Mucosa of descending colon (tissue), 3 donors: ENCODE results near the gene UBE2J2. TPM values are rescaled to one million over a fixed set of nuclear protein-coding genes. Genes with fewer than 3 reads are reported as not detected.

Source experiments
- ATAC-seq: fragments of 200-7000 bp; cut with Tn5 transposase; one replicate; pipeline ENCODE4 v1.9.1; 2020; ENCODE audit warnings: mild to moderate bottlenecking, moderate library complexity
- DNase-seq, 3 donors: peaks; one replicate each; pipeline ENCODE4 v3.0.0-alpha.2; 2020
- H3K36me3 ChIP-seq: fragments of 200-600 bp; one replicate; pipeline ENCODE4 v1.8.0; 2021; ENCODE audit warnings: low read depth, mild to moderate bottlenecking
- H3K4me1 ChIP-seq: fragments of 200-600 bp; one replicate; pipeline ENCODE4 v1.8.0; 2021; ENCODE audit warnings: low read depth, mild to moderate bottlenecking
- H3K4me3 ChIP-seq: fragments of 200-600 bp; one replicate; pipeline ENCODE4 v1.8.0; 2021; ENCODE audit warnings: mild to moderate bottlenecking
- H3K9me3 ChIP-seq: fragments of 200-600 bp; one replicate; pipeline ENCODE4 v1.8.0; 2021; ENCODE audit warnings: mild to moderate bottlenecking
- CTCF ChIP-seq: fragments of 200-600 bp; IDR thresholded peaks from one replicate; pipeline ENCODE4 v1.8.0; 2022; ENCODE audit warnings: antibody characterized with exemption, mild to moderate bottlenecking
- intact Hi-C, 2 donors: fragments of 100-400 bp; cut with DNase I in 1 of 2; cut with micrococcal nuclease in 1 of 2; formaldehyde crosslinking; loops; one replicate each; pipeline versions ENCODE4 v1.11.0 to v1.11.1; 2022; cut with DNase I, micrococcal nuclease
- total RNA-seq, 3 donors: library from RNA; stranded (reverse); fragmentation: NEBNext Ultra II Directional in 2 of 3; extraction: Animal tissue kit (Norgen Biotek cat#: 25700) in 2 of 3; gene quantifications; one replicate each; pipeline versions ENCODE4 v1.2.1 to v1.2.4, GENCODE V29; 2021 to 2023
- donor health status: DM: no; HTN: no; CAD: no; lungs with moderate emphysema.
- donor health status: DM: no; HTN: no; CAD: no.
- donor health status: DM: no; HTN: yes; CAD: no.

Gene UBE2J2
- total RNA-seq, 3 donors from 2014 or later = 49.8 to 65.8 (median 61.1) TPM

- no peak for ATAC-seq
- H3K36me3 ChIP-seq = peaks cover 10% of the 10 kb centered on the region
- intact Hi-C loops = no loop called here
Observed at GRCh38 chr1:1222575-1223225, 51.0 kb downstream of the UBE2J2 start.

GRCh38 chr1:1221887-1222574, 51.6 kb downstream of the UBE2J2 start:
- H3K4me3 ChIP-seq = no peak overlapping the region
- TF ChIP-seq CTCF = no peak
- intact Hi-C loops = no loop called here
- peaks cover 15% of the 10 kb centered on the region for H3K36me3 ChIP-seq
- DNase-seq (peak in 2 of 3 donors; percentile 65 to 75), ATAC-seq (peak; percentile 77)
- peaks cover 12% of the 10 kb centered on the region for H3K4me1 ChIP-seq
- no peaks in the 10 kb centered on the region for H3K9me3 ChIP-seq

More at GRCh38 chr1:1222575-1223225, 51.0 kb downstream of the UBE2J2 start:
- H3K9me3 ChIP-seq = no peaks in the 10 kb centered on the region
- peaks cover 12% of the 10 kb centered on the region for H3K4me1 ChIP-seq
- no peak for TF ChIP-seq CTCF
- no peak overlapping the region for H3K4me3 ChIP-seq
- DNase-seq = no peak

- H3K4me1 ChIP-seq = peaks cover 12% of the 10 kb centered on the region
- intact Hi-C loops = no loop called here
- H3K9me3 ChIP-seq = no peaks in the 10 kb centered on the region
- TF ChIP-seq CTCF = no peak
- DNase-seq (no peak), ATAC-seq (no peak)
- H3K4me3 ChIP-seq = no peak overlapping the region
- H3K36me3 ChIP-seq = peaks cover 13% of the 10 kb centered on the region
Observed at GRCh38 chr1:1220197-1220596, 53.5 kb downstream of the UBE2J2 start.

- no peak for ATAC-seq
- peaks cover 13% of the 10 kb centered on the region for H3K36me3 ChIP-seq
- no peak overlapping the region for H3K4me3 ChIP-seq
- no peaks in the 10 kb centered on the region for H3K9me3 ChIP-seq
- H3K4me1 ChIP-seq = peaks cover 19% of the 10 kb centered on the region
- TF ChIP-seq CTCF = no peak
- no peak for DNase-seq
- intact Hi-C loops = no loop called here
Observed at GRCh38 chr1:1219341-1219740, 54.3 kb downstream of the UBE2J2 start.

- intact Hi-C loops = no loop called here
- H3K4me1 ChIP-seq = peaks cover 23% of the 10 kb centered on the region
- TF ChIP-seq CTCF = no peak
- DNase-seq = no peak
- no peak overlapping the region for H3K4me3 ChIP-seq
- H3K9me3 ChIP-seq = no peaks in the 10 kb centered on the region
- H3K36me3 ChIP-seq = peaks cover 13% of the 10 kb centered on the region
- ATAC-seq = no peak
Observed at GRCh38 chr1:1218524-1219200, 55.0 kb downstream of the UBE2J2 start.
